ENCODE measurements around the gene NDRG4.

Gene NDRG4

DNA sequence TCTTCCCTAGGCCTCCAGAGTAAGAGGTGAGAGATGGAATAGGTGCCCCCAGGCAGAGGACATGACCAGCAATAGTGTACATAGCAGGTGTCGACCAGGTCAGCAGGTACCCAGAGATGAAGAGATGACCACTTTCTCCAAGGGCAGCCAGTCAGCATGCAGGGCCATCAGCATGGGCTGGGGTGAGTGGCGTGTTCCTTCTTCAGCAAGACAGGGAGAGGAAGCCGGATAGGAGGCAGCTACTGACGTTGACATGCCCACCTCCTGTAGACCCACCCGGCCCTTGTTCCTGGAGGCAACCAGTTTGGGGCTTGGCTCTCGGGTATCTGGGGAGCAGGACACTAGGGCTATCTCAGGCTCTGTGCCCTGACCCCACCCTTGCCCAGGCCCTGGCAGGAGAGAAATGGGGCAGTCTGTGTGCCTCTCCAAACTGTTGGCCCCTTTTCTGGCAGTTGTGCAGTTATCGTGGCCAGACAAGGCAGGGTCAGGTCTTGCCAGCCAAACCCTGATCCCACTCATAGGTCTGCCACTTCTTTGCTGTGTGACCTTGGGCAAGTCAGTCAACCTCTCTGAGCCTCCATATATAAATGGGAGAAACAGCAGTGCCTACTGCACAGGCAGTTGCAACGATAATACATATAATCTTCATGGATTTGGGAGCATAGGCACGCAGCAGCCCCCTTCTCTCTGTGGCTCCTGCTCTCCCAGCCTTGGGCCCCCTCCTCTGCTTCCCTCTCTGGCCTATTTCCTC lies 1.4 kb upstream of the NDRG4 start:
- no peaks in the 10 kb centered on the region for H3F3A ChIP-seq (ENCODE audit: low read depth)
- H3K4me2 ChIP-seq (ENCODE audit: low read depth, low read length, poor library complexity, severe bottlenecking) = no peak overlapping the region
- H3K9me2 ChIP-seq (replicated peaks; ENCODE audit: low read depth, low read length) = no peaks in the 10 kb centered on the region
- no peak overlapping the region for H3K9ac ChIP-seq (ENCODE audit: low read depth, low read length, poor library complexity, severe bottlenecking)
- H3K79me2 ChIP-seq (ENCODE audit: insufficient read depth, low read length) = no peaks in the 10 kb centered on the region
- H3K4me1 ChIP-seq (ENCODE audit: insufficient read depth, low read length, poor library complexity, severe bottlenecking) = no peaks in the 10 kb centered on the region
- H3K27me3 ChIP-seq (ENCODE audit: insufficient read depth, low read length, poor library complexity, severe bottlenecking) = no peaks in the 10 kb centered on the region
- no peak for TF ChIP-seq EZH2phosphoT487 (IDR thresholded peaks at IDR 0.05; ENCODE audit: borderline replicate concordance)
- TF ChIP-seq, protein P1, sequence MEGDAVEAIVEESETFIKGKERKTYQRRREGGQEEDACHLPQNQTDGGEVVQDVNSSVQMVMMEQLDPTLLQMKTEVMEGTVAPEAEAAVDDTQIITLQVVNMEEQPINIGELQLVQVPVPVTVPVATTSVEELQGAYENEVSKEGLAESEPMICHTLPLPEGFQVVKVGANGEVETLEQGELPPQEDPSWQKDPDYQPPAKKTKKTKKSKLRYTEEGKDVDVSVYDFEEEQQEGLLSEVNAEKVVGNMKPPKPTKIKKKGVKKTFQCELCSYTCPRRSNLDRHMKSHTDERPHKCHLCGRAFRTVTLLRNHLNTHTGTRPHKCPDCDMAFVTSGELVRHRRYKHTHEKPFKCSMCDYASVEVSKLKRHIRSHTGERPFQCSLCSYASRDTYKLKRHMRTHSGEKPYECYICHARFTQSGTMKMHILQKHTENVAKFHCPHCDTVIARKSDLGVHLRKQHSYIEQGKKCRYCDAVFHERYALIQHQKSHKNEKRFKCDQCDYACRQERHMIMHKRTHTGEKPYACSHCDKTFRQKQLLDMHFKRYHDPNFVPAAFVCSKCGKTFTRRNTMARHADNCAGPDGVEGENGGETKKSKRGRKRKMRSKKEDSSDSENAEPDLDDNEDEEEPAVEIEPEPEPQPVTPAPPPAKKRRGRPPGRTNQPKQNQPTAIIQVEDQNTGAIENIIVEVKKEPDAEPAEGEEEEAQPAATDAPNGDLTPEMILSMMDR (conservative IDR thresholded peaks at IDR 0.05; ENCODE audit: low read length) = no peak
- no peaks in the 10 kb centered on the region for H3K9me3 ChIP-seq (ENCODE audit: insufficient read depth, low read depth, low read length)
- no peak overlapping the region for H2AFZ ChIP-seq (ENCODE audit: low read length)
- no peaks in the 10 kb centered on the region for H4K20me1 ChIP-seq (ENCODE audit: insufficient read depth, low read length, poor library complexity, severe bottlenecking)
- no peak overlapping the region for H3K4me3 ChIP-seq (ENCODE audit: low read length, poor library complexity, severe bottlenecking)
- no peaks in the 10 kb centered on the region for H3K36me3 ChIP-seq (ENCODE audit: insufficient read depth, low read length)

DNA sequence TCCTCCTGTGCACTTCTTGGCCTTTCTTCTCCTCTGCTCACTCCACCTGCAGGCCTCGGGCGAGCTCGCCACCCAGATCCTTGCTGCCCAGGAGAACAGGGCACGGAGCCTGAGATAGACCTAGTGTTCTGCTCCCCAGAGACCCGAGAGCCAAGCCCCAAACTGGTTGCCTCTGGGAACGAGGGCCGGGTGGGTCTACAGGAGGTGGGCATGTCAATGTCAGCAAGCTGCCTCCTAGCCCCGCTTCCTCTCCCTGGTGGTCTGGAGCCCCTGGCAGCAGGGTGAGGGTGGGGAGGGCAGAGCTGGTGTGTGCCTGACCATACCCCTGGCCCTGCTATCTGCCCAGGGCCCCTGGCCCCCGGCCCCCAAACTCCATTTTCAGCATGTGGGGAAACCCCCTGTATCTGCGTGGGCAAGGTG lies 841 bp upstream of the NDRG4 start:
- TF ChIP-seq, protein P1 (conservative IDR thresholded peaks at IDR 0.05; ENCODE audit: low read length) = no peak
- TF ChIP-seq EZH2phosphoT487 (IDR thresholded peaks at IDR 0.05; ENCODE audit: borderline replicate concordance) = no peak
- Histone ChIP-seq H3K27me3 (ENCODE audit: insufficient read depth, low read length, poor library complexity, severe bottlenecking) (no peaks in the 10 kb centered on the region), H3K79me2 (ENCODE audit: insufficient read depth, low read length) (no peaks in the 10 kb centered on the region), H3K4me1 (ENCODE audit: insufficient read depth, low read length, poor library complexity, severe bottlenecking) (no peaks in the 10 kb centered on the region), H3K9me3 (ENCODE audit: insufficient read depth, low read depth, low read length) (no peaks in the 10 kb centered on the region), H3K36me3 (ENCODE audit: insufficient read depth, low read length) (no peaks in the 10 kb centered on the region), H3K9me2 (replicated peaks; ENCODE audit: low read depth, low read length) (no peaks in the 10 kb centered on the region), H3F3A (ENCODE audit: low read depth) (no peaks in the 10 kb centered on the region), H3K9ac (ENCODE audit: low read depth, low read length, poor library complexity, severe bottlenecking) (no peak overlapping the region), H3K4me3 (ENCODE audit: low read length, poor library complexity, severe bottlenecking) (no peak overlapping the region), H3K4me2 (ENCODE audit: low read depth, low read length, poor library complexity, severe bottlenecking) (no peak overlapping the region), H4K20me1 (ENCODE audit: insufficient read depth, low read length, poor library complexity, severe bottlenecking) (no peaks in the 10 kb centered on the region), H2AFZ (ENCODE audit: low read length) (no peak overlapping the region)

DNA sequence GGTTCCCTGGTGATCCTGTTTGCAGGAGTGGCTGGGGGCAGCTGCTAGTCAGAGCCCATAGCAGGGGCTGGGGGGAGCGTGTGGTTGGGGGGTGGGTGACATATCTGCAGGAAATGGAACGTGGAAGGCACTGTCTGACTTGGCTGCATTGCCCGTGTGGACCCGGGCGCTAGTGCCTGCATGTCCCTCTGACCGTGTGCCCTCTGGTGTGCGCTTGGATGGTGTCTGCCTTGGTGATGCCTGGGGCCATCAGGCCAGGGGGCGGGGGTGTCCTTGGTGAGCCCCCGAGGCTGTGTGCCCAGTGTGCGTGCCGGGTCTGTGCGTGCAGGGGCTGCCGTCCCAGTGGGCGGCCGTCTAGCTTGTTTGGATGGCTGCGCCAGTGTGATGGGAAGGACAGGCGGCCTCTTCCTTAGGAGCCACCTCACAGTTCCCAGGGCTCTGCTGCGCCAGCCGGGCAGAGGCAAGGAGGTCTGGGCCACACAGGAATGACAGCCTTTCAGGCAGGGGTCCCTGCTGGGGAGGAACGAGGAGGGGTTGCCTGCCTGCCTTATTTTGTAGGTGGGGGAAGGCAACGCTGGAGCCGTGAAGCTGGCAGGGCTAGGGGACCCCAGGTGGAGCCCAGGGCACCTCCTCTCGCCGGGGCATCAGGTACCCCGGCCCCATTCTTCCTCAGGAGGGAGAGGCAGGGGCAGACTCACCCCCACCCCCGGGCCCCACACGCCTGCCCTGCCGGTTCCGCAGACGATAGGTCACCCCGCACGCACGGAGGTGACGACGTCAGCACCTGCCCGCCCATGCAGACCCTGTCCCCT lies 693 bp downstream of the NDRG4 start:
- H3K9ac ChIP-seq (ENCODE audit: low read depth, low read length, poor library complexity, severe bottlenecking) = no peak overlapping the region
- H3K4me1 ChIP-seq (ENCODE audit: insufficient read depth, low read length, poor library complexity, severe bottlenecking) = no peaks in the 10 kb centered on the region
- no peaks in the 10 kb centered on the region for H3K9me2 ChIP-seq (replicated peaks; ENCODE audit: low read depth, low read length)
- H3F3A ChIP-seq (ENCODE audit: low read depth) = no peaks in the 10 kb centered on the region
- H3K4me3 ChIP-seq (ENCODE audit: low read length, poor library complexity, severe bottlenecking) = no peak overlapping the region
- no peak overlapping the region for H3K4me2 ChIP-seq (ENCODE audit: low read depth, low read length, poor library complexity, severe bottlenecking)
- no peak overlapping the region for H2AFZ ChIP-seq (ENCODE audit: low read length)
- TF ChIP-seq, protein P1 (conservative IDR thresholded peaks at IDR 0.05; ENCODE audit: low read length) = no peak
- no peak for TF ChIP-seq EZH2phosphoT487 (IDR thresholded peaks at IDR 0.05; ENCODE audit: borderline replicate concordance)
- H3K9me3 ChIP-seq (ENCODE audit: insufficient read depth, low read depth, low read length) = no peaks in the 10 kb centered on the region
- H3K27me3 ChIP-seq (ENCODE audit: insufficient read depth, low read length, poor library complexity, severe bottlenecking) = no peaks in the 10 kb centered on the region
- H4K20me1 ChIP-seq (ENCODE audit: insufficient read depth, low read length, poor library complexity, severe bottlenecking) = no peaks in the 10 kb centered on the region
- H3K36me3 ChIP-seq (ENCODE audit: insufficient read depth, low read length) = no peaks in the 10 kb centered on the region
- no peaks in the 10 kb centered on the region for H3K79me2 ChIP-seq (ENCODE audit: insufficient read depth, low read length)
